HG02759 (cell line): ENCODE results near the gene SH3D19.
"Not testable (repeated sequence)": the region's sequence is repeated elsewhere in the genome, so short reads cannot be mapped to it uniquely, and the experiment has no call there.

Experiments
- ATAC-seq: cut with Tn5 transposase; IDR thresholded peaks from one replicate; pipeline ENCODE4 v1.9.1; 2021; ENCODE audit warnings: mild to moderate bottlenecking, moderate library complexity; ENCODE audit not compliant: unreplicated experiment

SH3D19 gene

DNA sequence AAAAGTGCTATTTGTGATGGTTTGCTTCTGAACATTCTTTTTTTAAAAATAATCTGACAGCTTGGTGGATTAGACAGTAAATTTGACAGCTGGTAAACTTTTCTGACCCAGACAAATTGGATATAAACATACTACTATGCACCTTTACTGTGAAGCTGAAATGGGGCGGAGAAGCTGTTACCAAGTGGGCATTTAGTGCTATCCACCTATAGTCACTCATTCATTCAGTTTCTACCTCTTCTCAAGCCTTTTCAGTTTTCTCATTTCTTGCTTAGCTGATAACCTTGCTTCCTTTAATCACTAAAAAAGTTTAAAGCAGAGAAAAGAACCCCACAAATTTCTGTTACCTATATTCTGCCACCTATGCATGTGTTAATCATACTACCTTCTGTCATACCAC, 220.8 kb downstream of the SH3D19 start:
- ATAC-seq = no peak

DNA sequence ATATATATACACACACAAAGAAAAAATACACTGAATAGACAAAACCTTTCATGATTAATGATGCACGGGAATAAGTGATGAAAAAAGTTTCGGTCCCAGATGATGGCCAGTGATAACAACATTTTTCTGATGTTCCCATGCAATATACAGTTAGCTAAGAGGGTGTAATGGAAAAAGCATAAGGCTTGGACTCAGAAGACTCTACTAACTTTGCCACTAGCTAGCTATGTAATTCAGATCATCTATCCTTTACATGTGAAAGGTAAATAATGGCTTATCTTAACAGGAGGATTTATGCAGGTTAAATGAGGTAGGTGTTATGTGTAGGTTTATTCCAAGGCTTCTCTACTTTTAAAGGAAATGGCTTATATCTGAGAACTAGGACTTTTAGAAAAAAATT, 221.6 kb downstream of the SH3D19 start:
- ATAC-seq = no peak

DNA sequence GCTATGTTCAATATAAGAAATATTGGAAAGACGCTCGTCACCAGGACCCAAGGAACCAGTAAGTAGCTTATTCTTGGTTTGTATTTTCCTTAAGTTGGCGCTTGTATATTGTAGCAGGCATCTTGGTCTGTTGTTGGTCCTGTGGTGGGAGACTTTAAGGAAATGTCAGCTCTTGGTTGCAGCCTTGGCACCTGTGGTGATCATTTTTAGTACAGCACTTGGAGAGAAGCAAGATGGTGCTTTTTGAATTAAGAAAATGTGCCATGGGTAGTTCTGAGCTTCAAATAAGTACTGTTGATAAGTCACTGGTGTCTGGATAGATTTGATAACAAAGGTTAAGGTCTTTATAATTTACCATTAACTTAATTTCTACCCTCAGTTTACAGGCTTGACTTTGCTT, 224.9 kb downstream of the SH3D19 start:
- no peak for ATAC-seq

DNA sequence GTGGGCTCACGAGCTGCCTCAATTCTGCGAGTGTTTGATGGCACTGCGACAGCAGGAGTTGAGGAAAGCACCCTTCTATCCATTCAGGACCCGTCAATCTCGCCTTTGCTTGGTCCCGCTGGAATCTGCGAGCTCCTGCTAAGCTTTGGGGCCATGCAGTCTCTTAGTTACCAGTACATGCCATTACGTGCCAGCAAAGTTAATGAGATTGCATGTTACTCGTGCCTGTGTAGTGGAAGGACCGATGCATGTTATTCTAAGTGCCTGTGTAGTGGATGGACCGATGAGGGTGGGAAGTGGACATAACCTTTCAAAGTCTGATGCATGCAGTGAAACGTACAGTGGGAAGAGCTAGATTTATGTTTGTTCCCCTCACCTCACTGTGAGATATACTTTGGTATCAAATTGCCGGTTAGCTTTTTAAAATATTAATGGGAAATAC, 225.4 kb downstream of the SH3D19 start:
- peak; percentile 5 for ATAC-seq

DNA sequence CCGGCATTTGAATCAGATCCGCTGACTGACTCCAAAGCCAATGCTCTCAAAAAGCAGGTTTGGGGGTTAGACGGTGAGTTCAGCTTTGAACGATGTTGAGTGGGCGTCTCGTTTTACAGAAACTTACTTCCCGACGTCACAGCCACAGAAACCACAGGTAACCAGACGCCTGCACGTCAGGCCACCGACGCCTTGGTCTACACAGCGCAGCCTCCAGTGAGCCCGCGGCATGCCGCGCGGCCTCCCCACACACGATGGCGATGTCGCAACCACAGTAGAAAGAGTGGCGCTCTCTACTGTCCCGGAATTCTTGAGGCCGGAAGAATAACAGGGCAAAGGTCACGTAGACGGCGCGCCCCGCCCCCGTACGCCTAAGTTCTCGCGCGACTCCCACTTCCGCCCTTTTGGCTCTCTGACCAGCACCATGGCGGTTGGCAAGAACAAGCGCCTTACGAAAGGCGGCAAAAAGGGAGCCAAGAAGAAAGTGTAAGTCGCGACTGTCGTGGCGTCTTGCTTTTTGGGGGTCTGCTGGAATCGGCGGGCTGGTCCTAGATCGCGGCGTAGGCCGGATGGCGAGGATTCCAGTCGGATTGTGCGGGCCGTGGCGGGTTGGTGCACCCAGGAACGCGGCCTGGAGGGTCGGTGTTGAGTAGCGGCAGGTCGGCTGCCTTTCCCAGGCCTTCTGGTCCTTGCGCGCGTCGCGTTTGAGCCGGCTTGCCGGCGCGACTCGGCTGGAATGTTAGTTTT, 226.0 kb downstream of the SH3D19 start, which contains the start of gene RPS3A:
Gene RPS3A, plus strand, starts transcription at position 400 of the 747 bp plus-strand sequence. Its CDS starts 25 bp downstream, at position 425.
- ATAC-seq = peak; percentile 96

DNA sequence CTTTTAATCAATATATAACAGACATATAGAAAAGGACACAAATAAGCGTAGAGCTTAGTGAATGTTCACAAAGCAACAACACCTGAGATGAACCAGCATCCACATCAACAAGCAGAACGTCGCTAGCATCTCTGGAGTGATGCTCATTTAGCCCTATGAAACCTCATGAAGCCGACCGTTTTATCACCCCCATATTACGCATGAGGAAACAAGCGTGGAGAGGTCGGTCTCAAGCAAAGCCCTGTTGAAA, 226.5 kb downstream of the SH3D19 start:
- no peak for ATAC-seq

DNA sequence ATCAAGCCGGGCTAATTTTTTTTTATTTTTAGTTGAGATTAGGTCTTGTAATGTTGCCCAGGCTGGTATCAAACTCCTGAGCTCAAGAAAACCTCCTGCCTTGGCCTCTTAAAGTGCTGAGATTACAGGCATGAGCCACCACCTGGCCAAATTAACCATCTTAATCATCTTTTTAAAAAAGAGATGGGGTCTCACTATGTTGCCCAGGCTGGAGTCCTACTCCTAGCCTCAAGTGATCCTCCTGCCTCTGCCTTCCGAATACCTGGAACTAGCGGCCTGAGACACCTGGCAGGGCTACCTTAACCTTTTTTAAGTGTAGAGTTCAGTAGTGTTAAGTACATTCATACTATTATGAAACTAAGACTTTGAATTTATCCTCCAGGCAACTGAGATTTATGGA, 227.6 kb downstream of the SH3D19 start:
- ATAC-seq = no peak

DNA sequence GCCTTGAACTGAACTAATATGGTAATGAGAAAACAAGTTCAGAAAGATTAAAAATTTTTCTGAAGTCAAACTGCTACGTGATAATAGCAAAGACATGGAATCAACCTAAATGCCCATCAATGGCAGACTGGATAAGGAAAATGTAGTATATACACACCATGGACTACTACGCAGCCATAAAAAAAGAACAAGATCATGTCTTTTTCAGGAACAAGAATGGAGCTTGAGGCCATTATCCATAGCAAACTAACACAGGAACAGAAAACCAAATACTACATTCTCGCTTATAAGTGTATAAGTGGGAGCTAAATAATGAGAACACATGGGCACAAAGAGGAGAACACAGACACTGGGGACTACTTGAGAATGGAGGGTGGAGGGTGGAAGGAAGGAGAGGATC, 230.3 kb downstream of the SH3D19 start:
- no peak for ATAC-seq

DNA sequence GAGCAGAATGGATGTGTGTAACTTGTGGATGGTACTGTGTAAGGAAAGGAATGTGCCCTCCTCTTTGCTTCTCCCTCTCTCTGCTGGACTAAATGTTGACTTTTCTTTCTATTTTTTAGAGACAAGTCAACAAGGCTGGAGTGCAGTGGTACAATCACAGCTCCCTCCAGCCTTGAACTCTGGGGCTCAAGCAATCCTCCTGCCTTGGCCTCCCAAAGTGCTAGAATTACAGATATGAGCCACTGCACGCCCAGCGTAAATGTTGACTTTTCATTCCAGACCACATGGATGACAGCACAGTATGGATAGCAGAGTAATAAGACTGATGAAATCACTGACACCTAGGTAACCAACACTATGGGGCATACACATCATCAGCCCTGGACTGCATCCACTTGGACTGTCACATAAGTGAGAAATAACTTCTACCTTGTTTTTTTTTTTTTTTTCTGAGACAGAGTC, 231.1 kb downstream of the SH3D19 start:
- no peak for ATAC-seq

DNA sequence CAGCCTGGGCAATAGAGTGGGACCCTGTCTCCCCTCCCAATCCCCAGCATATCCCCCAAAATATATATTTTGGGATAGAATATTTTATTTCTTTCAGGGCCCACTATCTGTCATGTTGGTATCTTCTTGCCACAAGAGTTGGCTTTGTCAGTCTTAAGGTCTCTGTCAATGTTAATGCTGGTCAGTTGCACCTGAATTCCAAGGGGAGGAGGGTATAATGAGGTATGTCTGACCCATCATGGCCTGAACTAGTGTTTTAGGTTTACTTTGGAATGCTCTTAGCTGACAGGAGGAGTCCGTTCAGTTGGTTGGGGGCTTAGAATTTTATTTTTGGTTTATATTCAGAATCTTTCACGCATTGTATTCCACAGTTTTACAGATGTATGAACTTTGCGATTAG, 232.2 kb downstream of the SH3D19 start:
- ATAC-seq = no peak

DNA sequence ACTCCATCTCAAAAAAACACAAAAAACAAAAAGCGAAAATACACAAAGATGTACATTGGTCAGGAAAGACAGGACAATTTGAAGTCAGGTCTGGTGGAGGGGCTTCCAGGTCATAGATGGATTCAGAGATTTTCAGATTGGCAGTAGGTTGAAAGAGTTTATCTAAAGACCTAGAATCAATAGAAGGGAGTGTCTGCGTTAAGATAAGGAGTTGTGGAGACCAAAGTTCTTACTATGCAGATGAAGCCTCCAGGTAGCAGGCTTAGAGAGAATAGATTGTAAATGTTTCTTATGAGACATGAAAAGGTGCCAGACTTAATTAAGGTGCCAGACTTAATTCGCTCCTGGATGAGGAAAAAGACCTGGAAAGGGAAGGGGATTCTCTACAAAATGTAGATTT, 232.9 kb downstream of the SH3D19 start:
- no peak for ATAC-seq

DNA sequence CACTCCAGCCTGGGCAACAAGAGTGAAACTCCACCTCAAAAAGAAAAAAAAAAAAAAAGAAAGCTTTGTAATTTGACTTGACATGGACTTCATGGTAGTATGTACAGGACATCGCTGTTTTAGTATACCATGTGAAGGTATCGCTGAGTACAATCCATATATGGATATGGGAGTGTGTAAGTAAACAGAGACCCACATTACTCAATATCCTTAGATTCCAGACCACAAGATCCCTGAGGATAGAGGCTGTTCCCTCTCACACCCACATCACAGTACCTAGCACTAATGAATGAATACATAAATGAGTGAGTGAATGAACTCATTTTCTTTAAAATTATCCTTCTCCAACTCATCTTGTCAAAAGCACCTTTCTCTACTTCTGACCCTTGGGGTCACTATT, 234.4 kb downstream of the SH3D19 start:
- ATAC-seq = no peak

DNA sequence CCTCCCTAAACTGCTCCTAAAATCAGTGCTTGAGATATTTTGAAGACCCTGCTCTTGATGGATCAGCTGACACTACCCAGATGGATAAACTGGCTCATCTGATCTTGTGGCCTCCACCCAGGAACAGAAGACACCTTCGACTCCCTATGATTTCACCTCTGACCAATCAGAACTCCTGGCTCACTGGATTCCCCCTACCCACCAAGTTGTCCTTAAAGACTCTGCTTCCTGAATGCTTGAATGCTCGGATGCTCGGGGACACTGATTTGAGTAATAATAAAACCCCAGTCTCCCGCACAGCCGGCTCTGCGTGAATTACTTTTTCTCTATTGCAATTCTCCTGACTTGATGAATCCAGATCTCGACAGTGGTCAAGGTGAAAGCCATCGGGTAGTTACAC, 237.9 kb downstream of the SH3D19 start:
- no peak for ATAC-seq

DNA sequence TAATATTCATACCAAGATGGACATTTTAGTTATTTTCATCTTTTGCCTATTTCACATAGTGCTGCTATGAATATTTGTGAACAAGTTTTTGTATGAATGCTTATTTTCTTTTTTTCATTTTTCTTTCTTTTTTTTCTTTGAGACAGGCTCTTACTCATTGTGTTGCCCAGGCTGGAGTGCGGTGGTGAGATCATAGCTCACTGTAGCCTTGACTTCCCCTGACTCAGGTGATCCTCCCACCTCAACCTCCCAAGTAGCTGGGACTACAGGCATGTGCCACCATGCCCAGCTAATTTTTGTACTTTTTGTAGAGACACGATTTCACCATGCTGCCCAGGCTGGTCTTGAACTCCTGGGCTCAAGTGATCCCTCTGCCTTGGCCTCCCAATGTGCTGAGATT, 247.4 kb downstream of the SH3D19 start:
- ATAC-seq = not testable (repeated sequence)

DNA sequence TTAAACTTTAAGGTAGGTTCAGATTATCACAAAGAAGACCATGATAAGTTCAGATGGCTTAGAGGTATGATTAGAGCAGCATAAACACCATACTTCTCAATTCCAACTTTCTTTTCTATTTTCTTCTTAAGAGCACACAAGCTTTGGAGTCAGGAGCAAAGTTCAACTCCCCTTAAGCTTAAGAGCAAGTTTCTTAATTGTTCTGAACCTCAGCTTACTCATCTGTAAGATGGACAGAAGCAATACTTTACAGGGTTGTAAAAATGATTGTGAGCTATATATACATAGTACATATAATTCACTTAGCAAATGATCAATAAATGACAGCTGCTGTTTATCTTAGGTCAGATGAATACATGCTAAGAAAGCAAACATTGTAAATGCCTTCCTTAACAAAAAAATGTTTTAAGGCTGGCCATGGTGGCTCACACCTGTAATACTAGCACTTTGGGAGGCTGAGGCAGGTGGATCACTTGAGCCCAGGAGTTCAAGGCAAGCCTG, 250.9 kb downstream of the SH3D19 start:
- ATAC-seq = no peak
